Spleen (tissue), 11 donors: ENCODE results near the gene INTS1. TPM values are rescaled to one million over a fixed set of nuclear protein-coding genes. Genes with fewer than 3 reads are reported as not detected.

Experiments used
- DNase-seq: peaks from one replicate; pipeline ENCODE4 v3.0.0-alpha.2; 2020
- H3K27ac ChIP-seq, 8 donors: fragments of 200-600 bp; sonication (generic) in 7 of 8; 1 replicate in 4 of 8; 2 replicates in 4 of 8; pipeline versions ENCODE4 v1.5.0 to v1.8.0; 2016 to 2021; ENCODE audit warnings: inconsistent platforms in 4 of 8, mild to moderate bottlenecking in 4 of 8, moderate library complexity in 1 of 8
- H3K27me3 ChIP-seq, 7 donors: fragments of 200-600 bp; sonication (generic) in 6 of 7; replicated peaks in 1 of 7; 1 replicate in 4 of 7; 2 replicates in 3 of 7; pipeline versions ENCODE4 v1.5.0 to v1.8.0; 2016 to 2021; ENCODE audit warnings: inconsistent platforms in 3 of 7, mild to moderate bottlenecking in 1 of 7
- H3K36me3 ChIP-seq, 6 donors: fragments of 200-600 bp; sonication (generic) in 5 of 6; 1 replicate in 4 of 6; 2 replicates in 2 of 6; pipeline versions ENCODE4 v1.5.0 to v1.8.0; 2016 to 2021; ENCODE audit warnings: inconsistent platforms in 2 of 6
- H3K4me1 ChIP-seq, 6 donors: fragments of 200-600 bp; sonication (generic) in 5 of 6; 1 replicate in 3 of 6; 2 replicates in 3 of 6; pipeline versions ENCODE4 v1.5.0 to v1.8.0; 2016 to 2021; ENCODE audit warnings: inconsistent platforms in 3 of 6
- H3K4me3 ChIP-seq, 8 donors: fragments of 200-600 bp; sonication (generic) in 7 of 8; 1 replicate in 4 of 8; 2 replicates in 4 of 8; pipeline versions ENCODE4 v1.5.0 to v1.8.0; 2016 to 2021; ENCODE audit warnings: inconsistent platforms in 4 of 8, mild to moderate bottlenecking in 4 of 8, moderate library complexity in 2 of 8
- H3K9me3 ChIP-seq, 8 donors: fragments of 200-600 bp; sonication (generic) in 7 of 8; 1 replicate in 4 of 8; 2 replicates in 4 of 8; pipeline versions ENCODE4 v1.5.0 to v1.8.0; 2016 to 2021; ENCODE audit warnings: inconsistent platforms in 4 of 8
- CTCF ChIP-seq, 11 experiments: fragments of 200-600 bp in 7 of 11; fragments of 450-650 bp in 4 of 11; sonication (generic) in 4 of 11; IDR thresholded peaks in 8 of 11; conservative IDR thresholded peaks in 3 of 11; 1 replicate in 7 of 11; 2 replicates in 4 of 11; pipeline versions ENCODE4 v1.4.0 to v1.8.0; 2016 to 2021; ENCODE audit warnings: antibody characterized with exemption in 11 of 11, inconsistent platforms in 4 of 11, mild to moderate bottlenecking in 1 of 11
- POLR2A ChIP-seq, 3 donors: fragments of 450-650 bp; IDR thresholded peaks; one replicate each; pipeline ENCODE4 v1.5.1; 2017; ENCODE audit warnings: antibody characterized with exemption in 3 of 3, mild to moderate bottlenecking in 1 of 3
- POLR2AphosphoS5 ChIP-seq, 3 donors: sonication (generic); formaldehyde crosslinking; IDR thresholded peaks; one replicate each; pipeline ENCODE4 v1.5.1; 2017; ENCODE audit warnings: antibody characterized with exemption in 3 of 3
- WGBS, 5 donors: extraction: QIAGEN DNeasy Blood & Tissue Kit in 3 of 5; methylation state at CpG; one replicate each; pipeline versions ENCODE4 v1.1.5 to v1.1.7; 2013 to 2018; 5-methylcytosine and 5-hydroxymethylcytosine counted together
- intact Hi-C: fragments of 100-400 bp; cut with DNase I; formaldehyde crosslinking; loops from one replicate; pipeline ENCODE4 v1.15.0; 2023; ENCODE audit warnings: low total_unique reads
- polyA plus RNA-seq, 3 donors: library from polyadenylated mRNA; stranded (reverse); fragments of 200-250 nt; gene quantifications; one replicate each; pipeline ENCODE4 v1.2.1, GENCODE V29; 2013
- total RNA-seq, 7 donors: library from RNA; depleted of rRNA in 3 of 7; stranded (reverse); fragments of >200 nt in 3 of 7; fragmentation: NEBNext Ultra II Directional in 4 of 7; extraction: Animal tissue kit (Norgen Biotek cat#: 25700) in 4 of 7; gene quantifications; one replicate each; pipeline versions ENCODE4 v1.1.0 to v1.2.1, GENCODE V29; 2016 to 2021
- donor health status: healthy with polysubstance abuse.
- donor health status: DM: no; HTN: no; CAD: no; lungs with moderate emphysema.
- donor health status: DM: no; HTN: no; CAD: no.
- donor health status: Bipolar disorder and iron deficiency.
- donor health status: healthy.
- donor health status: DM: no; HTN: no; CAD: no.
- donor health status: DM: yes; HTN: yes; CAD: no.

INTS1 gene
- total and polyA plus RNA-seq, 10 donors, result 47.3 to 126 (median 79.7) TPM

- Histone ChIP-seq H3K27me3 (no peaks in the 10 kb centered on the region), H3K4me1 (peaks cover 0 to 18% (median 5%) of the 10 kb centered on the region in 6 donors), H3K4me3 (no peak overlapping the region), H3K9me3 (no peaks in the 10 kb centered on the region), H3K27ac (no peak overlapping the region), H3K36me3 (peaks cover 0 to 100% (median 94%) of the 10 kb centered on the region in 6 donors)
- TF ChIP-seq POLR2A (IDR thresholded peaks at IDR 0.05) (no peak), CTCF (IDR thresholded peaks at IDR 0.05 in 8 of 11, conservative IDR thresholded peaks at IDR 0.05 in 3 of 11) (no peak), POLR2AphosphoS5 (IDR thresholded peaks at IDR 0.05) (peak in 2 of 3 donors; percentile 28 to 41)
- no peak for DNase-seq
- WGBS, 5 donors, result 92 to 97% (median 96%) methylated on average over 31 to 33 of the region's 33 CpGs
- intact Hi-C loops, result no loop called here
These were observed 7.5 kb downstream of the INTS1 start for GRCh38 chr7:1496531-1497292.

GRCh38 chr7:1495564-1496242, 8.5 kb downstream of the INTS1 start:
- no peaks in the 10 kb centered on the region for H3K9me3 ChIP-seq
- H3K36me3 ChIP-seq, result peaks cover 0 to 100% (median 95%) of the 10 kb centered on the region in 6 donors
- no peak overlapping the region for H3K4me3 ChIP-seq
- 93 to 95% (median 94%) methylated on average over 18 to 34 of the region's 34 CpGs for WGBS, 5 donors
- no peak for DNase-seq
- no peaks in the 10 kb centered on the region for H3K27me3 ChIP-seq
- TF ChIP-seq CTCF (IDR thresholded peaks at IDR 0.05 in 8 of 11, conservative IDR thresholded peaks at IDR 0.05 in 3 of 11) (no peak), POLR2AphosphoS5 (IDR thresholded peaks at IDR 0.05) (peak in 1 of 3 donors; percentile 36)
- intact Hi-C loops, result no loop called here
- peaks cover 0 to 8% (median 0%) of the 10 kb centered on the region in 6 donors for H3K4me1 ChIP-seq
- H3K27ac ChIP-seq, result no peak overlapping the region

GRCh38 chr7:1494866-1495563, 9.2 kb downstream of the INTS1 start:
- peaks cover 0 to 100% (median 95%) of the 10 kb centered on the region in 6 donors for H3K36me3 ChIP-seq
- WGBS, 5 donors, result 96 to 99% (median 96%) methylated on average over 10 to 27 of the region's 27 CpGs
- no peak for DNase-seq
- intact Hi-C loops, result no loop called here
- H3K27ac ChIP-seq, result no peak overlapping the region
- H3K4me1 ChIP-seq, result peaks cover 0 to 1% (median 0%) of the 10 kb centered on the region in 6 donors
- TF ChIP-seq POLR2AphosphoS5 (IDR thresholded peaks at IDR 0.05) (peak in 1 of 3 donors; percentile 2), POLR2A (IDR thresholded peaks at IDR 0.05) (no peak)
- no peak overlapping the region for H3K4me3 ChIP-seq
- no peaks in the 10 kb centered on the region for H3K9me3 ChIP-seq
- H3K27me3 ChIP-seq, result no peaks in the 10 kb centered on the region

- Histone ChIP-seq H3K9me3 (no peaks in the 10 kb centered on the region), H3K27ac (no peak overlapping the region), H3K4me1 (no peaks in the 10 kb centered on the region), H3K4me3 (no peak overlapping the region), H3K27me3 (no peaks in the 10 kb centered on the region), H3K36me3 (peaks cover 0 to 100% (median 95%) of the 10 kb centered on the region in 6 donors)
- TF ChIP-seq POLR2A (IDR thresholded peaks at IDR 0.05) (no peak), POLR2AphosphoS5 (IDR thresholded peaks at IDR 0.05) (peak in 1 of 3 donors; percentile 14)
- no peak for DNase-seq
- WGBS, 5 donors, result 82 to 94% (median 92%) methylated on average over 25 of the region's 25 CpGs
- intact Hi-C loops, result no loop called here
These were observed 9.7 kb downstream of the INTS1 start for GRCh38 chr7:1494447-1494846.
